Measurements from ENCODE around the gene CYP4A22. TPM values are rescaled to one million over a fixed set of nuclear protein-coding genes. Genes with fewer than 3 reads are reported as not detected.

CYP4A22 gene
- total RNA-seq, 1 donor from 2014 or later: not detected

- Mint-ChIP-seq H3K27me3 (ENCODE audit: insufficient read depth, low read depth) (peaks cover 14% of the 10 kb centered on the region), H3K27ac (peak overlapping the region; percentile 22), H3K9me3 (peaks cover 3% of the 10 kb centered on the region), H3K36me3 (no peaks in the 10 kb centered on the region), H3K4me1 (no peaks in the 10 kb centered on the region), H3K4me3 (no peak overlapping the region)
- Histone ChIP-seq H2AFZ (replicated peaks) (no peak overlapping the region), H3K4me2 (no peak overlapping the region), H3K4me3 (no peak overlapping the region), H3K9ac (no peak overlapping the region), H3K9me3 (ENCODE audit: low read depth) (no peaks in the 10 kb centered on the region), H3K36me3 (no peaks in the 10 kb centered on the region), H4K20me1 (ENCODE audit: low read depth) (no peaks in the 10 kb centered on the region), H3K79me2 (ENCODE audit: low read depth) (no peaks in the 10 kb centered on the region), H3K27ac (no peak overlapping the region), H3K27me3 (peaks cover 13% of the 10 kb centered on the region), H3K4me1 (no peaks in the 10 kb centered on the region), H3F3A (ENCODE audit: low read depth) (no peaks in the 10 kb centered on the region)
- TF ChIP-seq EZH2phosphoT487 (IDR thresholded peaks at IDR 0.05) (no peak), CTCF (IDR thresholded peaks at IDR 0.05) (no peak), EZH2 (IDR thresholded peaks at IDR 0.05) (no peak)
- no peak for DNase-seq (ENCODE audit: low spot score)
These were observed 47.8 kb downstream of the CYP4A22 start for GRCh38 chr1:47184822-47185677.

- no peak for TF ChIP-seq EZH2phosphoT487 (IDR thresholded peaks at IDR 0.05)
- no peak for TF ChIP-seq EZH2 (IDR thresholded peaks at IDR 0.05)
- no peak for TF ChIP-seq CTCF (IDR thresholded peaks at IDR 0.05)
- no peak overlapping the region for H3K27ac ChIP-seq
- no peak overlapping the region for H3K4me3 ChIP-seq
- no peak overlapping the region for H3K9ac ChIP-seq
- no peaks in the 10 kb centered on the region for H3K79me2 ChIP-seq (ENCODE audit: low read depth)
- H3K9me3 Mint-ChIP-seq: peaks cover 3% of the 10 kb centered on the region
- H3K4me1 ChIP-seq: no peaks in the 10 kb centered on the region
- no peaks in the 10 kb centered on the region for H3K9me3 ChIP-seq (ENCODE audit: low read depth)
- H3K27ac Mint-ChIP-seq: no peak overlapping the region
- H3K4me3 Mint-ChIP-seq: no peak overlapping the region
- no peaks in the 10 kb centered on the region for H3K36me3 Mint-ChIP-seq
- H3K36me3 ChIP-seq: no peaks in the 10 kb centered on the region
- no peak overlapping the region for H3K4me2 ChIP-seq
- no peaks in the 10 kb centered on the region for H3F3A ChIP-seq (ENCODE audit: low read depth)
- no peaks in the 10 kb centered on the region for H3K27me3 ChIP-seq
- DNase-seq (ENCODE audit: low spot score): no peak
- peaks cover 13% of the 10 kb centered on the region for H3K27me3 Mint-ChIP-seq (ENCODE audit: insufficient read depth, low read depth)
- H4K20me1 ChIP-seq (ENCODE audit: low read depth): no peaks in the 10 kb centered on the region
- no peak overlapping the region for H2AFZ ChIP-seq (replicated peaks)
- H3K4me1 Mint-ChIP-seq: no peaks in the 10 kb centered on the region
These were observed 49.3 kb downstream of the CYP4A22 start for GRCh38 chr1:47186267-47187185.

GRCh38 chr1:47187231-47187925, 50.1 kb downstream of the CYP4A22 start:
- Mint-ChIP-seq H3K4me1 (peaks cover 2% of the 10 kb centered on the region), H3K9me3 (peaks cover 3% of the 10 kb centered on the region), H3K4me3 (no peak overlapping the region), H3K27ac (no peak overlapping the region), H3K27me3 (ENCODE audit: insufficient read depth, low read depth) (peaks cover 12% of the 10 kb centered on the region), H3K36me3 (no peaks in the 10 kb centered on the region)
- no peaks in the 10 kb centered on the region for H3K79me2 ChIP-seq (ENCODE audit: low read depth)
- no peaks in the 10 kb centered on the region for H3K9me3 ChIP-seq (ENCODE audit: low read depth)
- no peak for DNase-seq (ENCODE audit: low spot score)
- H3K4me3 ChIP-seq: no peak overlapping the region
- H3K4me2 ChIP-seq: no peak overlapping the region
- H3K27ac ChIP-seq: no peak overlapping the region
- H2AFZ ChIP-seq (replicated peaks): no peak overlapping the region
- H3K27me3 ChIP-seq: no peaks in the 10 kb centered on the region
- H3K4me1 ChIP-seq: no peaks in the 10 kb centered on the region
- no peaks in the 10 kb centered on the region for H3K36me3 ChIP-seq
- no peaks in the 10 kb centered on the region for H3F3A ChIP-seq (ENCODE audit: low read depth)
- no peaks in the 10 kb centered on the region for H4K20me1 ChIP-seq (ENCODE audit: low read depth)
- no peak overlapping the region for H3K9ac ChIP-seq
- TF ChIP-seq EZH2 (IDR thresholded peaks at IDR 0.05) (no peak), CTCF (IDR thresholded peaks at IDR 0.05) (no peak)
